Tibial nerve (tissue), 3 donors: Measurements from ENCODE around the gene ARHGAP26.

Source experiments
- CTCF ChIP-seq, 5 experiments: fragments of 200-600 bp in 3 of 5; fragments of 450-650 bp in 2 of 5; sonication (generic) in 3 of 5; IDR thresholded peaks; one replicate each; pipeline ENCODE4 v1.5.1; 2016 to 2019; ENCODE audit warnings: antibody characterized with exemption in 5 of 5, mild to moderate bottlenecking in 3 of 5, moderate library complexity in 2 of 5
- POLR2A ChIP-seq, 2 donors: fragments of 450-650 bp; IDR thresholded peaks; one replicate each; pipeline ENCODE4 v1.6.1; 2017; ENCODE audit warnings: antibody characterized with exemption in 2 of 2, mild to moderate bottlenecking in 2 of 2, moderate library complexity in 2 of 2

- no peak for TF ChIP-seq CTCF (IDR thresholded peaks at IDR 0.05)
- TF ChIP-seq POLR2A (IDR thresholded peaks at IDR 0.05): no peak
These were observed 306.2 kb downstream of the ARHGAP26 start for GRCh38 chr5:143076377-143076776.
